K562 (cell line): ENCODE data around the gene GBF1. TPM values are rescaled to one million over a fixed set of nuclear protein-coding genes. Genes with fewer than 3 reads are reported as not detected.

ENCODE experiments used
- ATAC-seq: fragments of 200-7000 bp; cut with Tn5 transposase; 3 replicates; pipeline ENCODE4 v1.9.1; 2020; ENCODE audit warnings: moderate library complexity
- BruUV-seq: library from RNA; stranded (reverse); fragments of 400-500 nt; replicated peaks from 2 replicates; lab custom pipeline; 2021; lab: Mats Ljungman, UMichigan
- CTCF ChIA-PET: fragments of 300-600 bp; formaldehyde crosslinking; extraction: SDS; loops from one replicate; lab custom pipeline; 2021; ENCODE audit warnings: low intra/inter-chr PET ratio; lab: Yijun Ruan, JAX
- POLR2A ChIA-PET: fragments of 300-600, 350-650 bp; sonication (Branson Sonifier 250); formaldehyde crosslinking; extraction: SDS; loops from one replicate; lab custom pipeline; 2021; ENCODE audit warnings: antibody characterized with exemption, inconsistent platforms; lab: Yijun Ruan, JAX
- DNase-seq, 4 experiments: peaks; one replicate each; pipeline versions ENCODE4 v3.0.0 to v3.0.0-alpha.2; 2011 to 2018; ENCODE audit warnings: low spot score in 3 of 4, mixed read lengths in 3 of 4; ENCODE audit errors: extremely low read depth in 1 of 4
- FAIRE-seq: peaks from 2 replicates; lab custom pipeline; 2011; peaks lifted over from hg19 to GRCh38; lab: Jason Lieb, UNC
- H2AFZ ChIP-seq: 2 replicates; pipeline ENCODE4 v1.6.0; 2011; ENCODE audit warnings: low read depth, low read length, control low read depth, inconsistent platforms
- H3K27ac ChIP-seq: fragments of 200-600 bp; 3 replicates; pipeline ENCODE4 v1.8.0; 2011; ENCODE audit warnings: low read depth, mild to moderate bottlenecking, control low read depth, inconsistent platforms, low read length, moderate library complexity, mixed read lengths; ENCODE audit errors: extremely low read depth
- H3K27me3 ChIP-seq, 2 experiments: fragments of 300-600 bp in 1 of 2; 2 replicates in 1 of 2; 3 replicates in 1 of 2; pipeline versions ENCODE4 v1.6.0 to v1.8.0; 2011; ENCODE audit warnings: inconsistent platforms in 2 of 2, low read length in 2 of 2, mild to moderate bottlenecking in 1 of 2, mixed read lengths in 1 of 2, moderate library complexity in 1 of 2; ENCODE audit not compliant: control insufficient read depth in 2 of 2, insufficient read depth in 2 of 2
- H3K36me3 ChIP-seq: fragments of 300-600 bp; 3 replicates; pipeline ENCODE4 v1.8.0; 2011; ENCODE audit warnings: mild to moderate bottlenecking, low read length, inconsistent platforms; ENCODE audit not compliant: control insufficient read depth, insufficient read depth
- H3K4me1 ChIP-seq, 2 experiments: fragments of 200-600 bp in 1 of 2; replicated peaks in 1 of 2; 2 replicates in 1 of 2; 3 replicates in 1 of 2; pipeline versions ENCODE4 v1.5.1 to v1.8.0; 2011; ENCODE audit warnings: inconsistent platforms in 2 of 2, low read length in 2 of 2, mild to moderate bottlenecking in 1 of 2, mixed read lengths in 1 of 2, moderate library complexity in 1 of 2; ENCODE audit not compliant: control insufficient read depth in 2 of 2, insufficient read depth in 2 of 2
- H3K4me2 ChIP-seq: 2 replicates; pipeline ENCODE4 v1.6.1; 2011; ENCODE audit warnings: low read length, control low read depth, inconsistent platforms, mixed read lengths; ENCODE audit not compliant: insufficient read depth
- H3K4me3 ChIP-seq: fragments of 200-600 bp; sonication (generic), shearing (Covaris generic); 2 replicates; pipeline ENCODE4 v1.5.1; 2016; ENCODE audit warnings: control low read depth, inconsistent platforms
- H3K79me2 ChIP-seq: fragments of 200-600 bp; 3 replicates; pipeline ENCODE4 v1.8.0; 2011; ENCODE audit warnings: low read length, inconsistent platforms; ENCODE audit not compliant: control insufficient read depth, insufficient read depth
- H3K9ac ChIP-seq, 2 experiments: 2 replicates each; pipeline versions ENCODE4 v1.6.0 to v1.6.1; 2011; ENCODE audit warnings: low read depth in 2 of 2, low read length in 2 of 2, control low read depth in 1 of 2, inconsistent platforms in 1 of 2, mild to moderate bottlenecking in 1 of 2, mixed read lengths in 1 of 2; ENCODE audit not compliant: insufficient read depth in 1 of 2
- H3K9me1 ChIP-seq: one replicate; pipeline ENCODE4 v1.6.0; 2011; ENCODE audit warnings: inconsistent platforms, mild to moderate bottlenecking, low read length, moderate library complexity; ENCODE audit not compliant: control insufficient read depth, insufficient read depth
- H3K9me3 ChIP-seq: replicated peaks from 2 replicates; pipeline ENCODE4 v1.5.1; 2011; ENCODE audit warnings: low read depth, low read length, inconsistent platforms; ENCODE audit not compliant: control insufficient read depth, insufficient read depth
- H4K20me1 ChIP-seq: replicated peaks from 2 replicates; pipeline ENCODE4 v1.6.1; 2011; ENCODE audit warnings: low read length, inconsistent platforms, mixed read lengths; ENCODE audit not compliant: control insufficient read depth, insufficient read depth
- CEBPB ChIP-seq: fragments of 450-650 bp; IDR thresholded peaks from 2 replicates; pipeline ENCODE4 v1.6.1; 2016; ENCODE audit warnings: missing genetic modification characterization, missing compliant biosample characterization
- WGBS: fragments of 100-300 bp; shearing (Covaris generic); methylation state at CpG from one replicate; pipeline ENCODE4 v1.1.6; 2016; ENCODE audit warnings: low coverage, mixed read lengths; ENCODE audit not compliant: insufficient coverage; ENCODE audit errors: missing lambda C conversion rate; 5-methylcytosine and 5-hydroxymethylcytosine counted together
- in situ Hi-C: fragments of 300-500 bp; cut with MboI; formaldehyde crosslinking; loops from 4 replicates; pipeline ENCODE4 v1.15.0; 2018; ENCODE audit warnings: inconsistent platforms, mixed read lengths
- intact Hi-C: fragments of 100-400 bp; cut with micrococcal nuclease; formaldehyde crosslinking; loops from 2 replicates; pipeline ENCODE4 v1.14.2; 2022
- polyA plus RNA-seq, 8 experiments: library from polyadenylated mRNA; depleted of rRNA in 4 of 8; stranded (reverse) in 5 of 8; unstranded in 3 of 8; fragments of >200 nt; fragmentation: Nextera tagmentation in 2 of 8; fragmentation: Illumina TruSeq in 1 of 8; extraction: Ambion mirVana in 2 of 8; extraction: Trizol in 1 of 8; gene quantifications; 2 replicates each; pipeline versions ENCODE4 v1.2.1 to v1.2.3, GENCODE V29; 2011 to 2014; ENCODE audit warnings: inconsistent platforms in 1 of 8, missing spikeins in 1 of 8
- total RNA-seq, 7 experiments: library from RNA; depleted of rRNA in 6 of 7; stranded (reverse); fragments of >200 nt in 6 of 7; fragmentation: Illumina TruSeq in 2 of 7; extraction: Trizol in 2 of 7; gene quantifications; 2 replicates each; pipeline versions ENCODE4 v1.2.1 to v1.2.3, GENCODE V29; 2011 to 2021; ENCODE audit warnings: low replicate concordance in 1 of 7
- TF ChIP-seq, protein P1 (sequence below): fragments of 450-650 bp; IDR thresholded peaks from 2 replicates; pipeline ENCODE4 v1.6.1; 2018; ENCODE audit warnings: mild to moderate bottlenecking, low read depth; ENCODE audit not compliant: partially characterized antibody
- TF ChIP-seq, protein P2 (sequence below): fragments of 250-450 bp; sonication (Bioruptor Pico); IDR thresholded peaks from 2 replicates; pipeline ENCODE4 v1.9.0; 2021; ENCODE audit warnings: mild to moderate bottlenecking, inconsistent platforms
- TF ChIP-seq, protein P3 (sequence below): sonication (generic); formaldehyde crosslinking; IDR thresholded peaks from 2 replicates; pipeline ENCODE4 v1.8.1; 2023; ENCODE audit warnings: mild to moderate bottlenecking, missing genetic modification reagents, moderate library complexity
- TF ChIP-seq, protein P4 (sequence below): fragments of 450-650 bp; IDR thresholded peaks from 2 replicates; pipeline ENCODE4 v1.6.1; 2016; ENCODE audit warnings: borderline replicate concordance

GBF1 gene
- total and polyA plus RNA-seq, 9 of the 15 experiments (the other 6 are each of a cell fraction or from before 2014, with no cell fraction given), result 0.69 to 28.0 (median 10.3) TPM

DNA sequence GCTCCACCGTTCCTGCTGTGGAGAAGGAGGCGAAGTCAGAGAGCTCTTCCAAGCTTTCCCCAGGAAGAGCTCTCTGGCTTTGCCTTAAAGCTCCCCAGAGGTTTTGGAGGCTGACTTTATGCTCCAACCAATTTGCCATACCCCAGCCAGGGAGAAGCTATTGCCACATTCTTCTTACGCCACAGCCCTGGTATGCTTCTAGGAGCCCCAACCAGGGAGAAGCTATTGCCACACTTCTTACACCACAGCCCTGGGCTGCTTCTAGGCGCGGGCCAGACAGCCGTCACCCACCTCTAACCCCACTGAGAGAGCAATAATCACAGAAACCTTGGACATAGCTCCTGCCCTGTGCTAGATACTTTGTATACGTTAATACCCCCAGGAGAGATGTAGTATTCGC, 18.3 kb upstream of the GBF1 start:
- DNase-seq (no peak), FAIRE-seq (no peak), ATAC-seq (no peak)
- Histone ChIP-seq H3K27me3 (peaks cover 0 to 5% of the 10 kb centered on the region in 2 experiments; a peak in 1 of 5 replicates), H3K36me3 (no peaks in the 10 kb centered on the region), H3K27ac (no peak overlapping the region), H3K4me3 (no peak overlapping the region), H4K20me1 (no peaks in the 10 kb centered on the region), H3K9me3 (no peaks in the 10 kb centered on the region), H2AFZ (no peak overlapping the region), H3K4me2 (peak overlapping the region; percentile 75; the same call in 1 of the 2 replicates), H3K9me1 (no peaks in the 10 kb centered on the region), H3K9ac (no peak overlapping the region), H3K79me2 (no peaks in the 10 kb centered on the region), H3K4me1 (peaks cover 11 to 34% of the 10 kb centered on the region in 2 experiments; a peak in 4 of 5 replicates)
- in situ Hi-C loops, result loop anchor here (5.0 to 25.0 kb wide), 2 partner anchors 120 to 360 kb away; no protein-coding TSS in a partner anchor
- TF ChIP-seq, protein P1, sequence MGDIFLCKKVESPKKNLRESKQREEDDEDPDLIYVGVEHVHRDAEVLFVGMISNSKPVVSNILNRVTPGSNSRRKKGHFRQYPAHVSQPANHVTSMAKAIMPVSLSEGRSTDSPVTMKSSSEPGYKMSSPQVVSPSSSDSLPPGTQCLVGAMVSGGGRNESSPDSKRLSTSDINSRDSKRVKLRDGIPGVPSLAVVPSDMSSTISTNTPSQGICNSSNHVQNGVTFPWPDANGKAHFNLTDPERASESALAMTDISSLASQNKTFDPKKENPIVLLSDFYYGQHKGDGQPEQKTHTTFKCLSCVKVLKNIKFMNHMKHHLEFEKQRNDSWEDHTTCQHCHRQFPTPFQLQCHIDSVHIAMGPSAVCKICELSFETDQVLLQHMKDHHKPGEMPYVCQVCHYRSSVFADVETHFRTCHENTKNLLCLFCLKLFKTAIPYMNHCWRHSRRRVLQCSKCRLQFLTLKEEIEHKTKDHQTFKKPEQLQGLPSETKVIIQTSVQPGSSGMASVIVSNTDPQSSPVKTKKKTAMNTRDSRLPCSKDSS, result no peak
- TF ChIP-seq, protein P2, sequence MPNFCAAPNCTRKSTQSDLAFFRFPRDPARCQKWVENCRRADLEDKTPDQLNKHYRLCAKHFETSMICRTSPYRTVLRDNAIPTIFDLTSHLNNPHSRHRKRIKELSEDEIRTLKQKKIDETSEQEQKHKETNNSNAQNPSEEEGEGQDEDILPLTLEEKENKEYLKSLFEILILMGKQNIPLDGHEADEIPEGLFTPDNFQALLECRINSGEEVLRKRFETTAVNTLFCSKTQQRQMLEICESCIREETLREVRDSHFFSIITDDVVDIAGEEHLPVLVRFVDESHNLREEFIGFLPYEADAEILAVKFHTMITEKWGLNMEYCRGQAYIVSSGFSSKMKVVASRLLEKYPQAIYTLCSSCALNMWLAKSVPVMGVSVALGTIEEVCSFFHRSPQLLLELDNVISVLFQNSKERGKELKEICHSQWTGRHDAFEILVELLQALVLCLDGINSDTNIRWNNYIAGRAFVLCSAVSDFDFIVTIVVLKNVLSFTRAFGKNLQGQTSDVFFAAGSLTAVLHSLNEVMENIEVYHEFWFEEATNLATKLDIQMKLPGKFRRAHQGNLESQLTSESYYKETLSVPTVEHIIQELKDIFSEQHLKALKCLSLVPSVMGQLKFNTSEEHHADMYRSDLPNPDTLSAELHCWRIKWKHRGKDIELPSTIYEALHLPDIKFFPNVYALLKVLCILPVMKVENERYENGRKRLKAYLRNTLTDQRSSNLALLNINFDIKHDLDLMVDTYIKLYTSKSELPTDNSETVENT (CRISPR knock-in tag), result no peak
- peak; percentile 54 for TF ChIP-seq CEBPB (tag)
- TF ChIP-seq, protein P3, sequence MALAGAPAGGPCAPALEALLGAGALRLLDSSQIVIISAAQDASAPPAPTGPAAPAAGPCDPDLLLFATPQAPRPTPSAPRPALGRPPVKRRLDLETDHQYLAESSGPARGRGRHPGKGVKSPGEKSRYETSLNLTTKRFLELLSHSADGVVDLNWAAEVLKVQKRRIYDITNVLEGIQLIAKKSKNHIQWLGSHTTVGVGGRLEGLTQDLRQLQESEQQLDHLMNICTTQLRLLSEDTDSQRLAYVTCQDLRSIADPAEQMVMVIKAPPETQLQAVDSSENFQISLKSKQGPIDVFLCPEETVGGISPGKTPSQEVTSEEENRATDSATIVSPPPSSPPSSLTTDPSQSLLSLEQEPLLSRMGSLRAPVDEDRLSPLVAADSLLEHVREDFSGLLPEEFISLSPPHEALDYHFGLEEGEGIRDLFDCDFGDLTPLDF, result no peak
- TF ChIP-seq, protein P4, sequence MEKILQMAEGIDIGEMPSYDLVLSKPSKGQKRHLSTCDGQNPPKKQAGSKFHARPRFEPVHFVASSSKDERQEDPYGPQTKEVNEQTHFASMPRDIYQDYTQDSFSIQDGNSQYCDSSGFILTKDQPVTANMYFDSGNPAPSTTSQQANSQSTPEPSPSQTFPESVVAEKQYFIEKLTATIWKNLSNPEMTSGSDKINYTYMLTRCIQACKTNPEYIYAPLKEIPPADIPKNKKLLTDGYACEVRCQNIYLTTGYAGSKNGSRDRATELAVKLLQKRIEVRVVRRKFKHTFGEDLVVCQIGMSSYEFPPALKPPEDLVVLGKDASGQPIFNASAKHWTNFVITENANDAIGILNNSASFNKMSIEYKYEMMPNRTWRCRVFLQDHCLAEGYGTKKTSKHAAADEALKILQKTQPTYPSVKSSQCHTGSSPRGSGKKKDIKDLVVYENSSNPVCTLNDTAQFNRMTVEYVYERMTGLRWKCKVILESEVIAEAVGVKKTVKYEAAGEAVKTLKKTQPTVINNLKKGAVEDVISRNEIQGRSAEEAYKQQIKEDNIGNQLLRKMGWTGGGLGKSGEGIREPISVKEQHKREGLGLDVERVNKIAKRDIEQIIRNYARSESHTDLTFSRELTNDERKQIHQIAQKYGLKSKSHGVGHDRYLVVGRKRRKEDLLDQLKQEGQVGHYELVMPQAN, result no peak
- ChIA-PET CTCF (no interaction called here), POLR2A (interaction anchor here (0.6 to 1.7 kb wide), 5 partner anchors 10 to 123 kb away, joined by 3 to 10 read pairs (median 4); partner anchors contain the start of gene PITX3)
- intact Hi-C loops, result no loop called here
- WGBS, result 45% methylated on average over 7 of the region's 8 CpGs
- no TSS peak for BruUV-seq
